ENCODE data around the gene TDRD3.

DNA sequence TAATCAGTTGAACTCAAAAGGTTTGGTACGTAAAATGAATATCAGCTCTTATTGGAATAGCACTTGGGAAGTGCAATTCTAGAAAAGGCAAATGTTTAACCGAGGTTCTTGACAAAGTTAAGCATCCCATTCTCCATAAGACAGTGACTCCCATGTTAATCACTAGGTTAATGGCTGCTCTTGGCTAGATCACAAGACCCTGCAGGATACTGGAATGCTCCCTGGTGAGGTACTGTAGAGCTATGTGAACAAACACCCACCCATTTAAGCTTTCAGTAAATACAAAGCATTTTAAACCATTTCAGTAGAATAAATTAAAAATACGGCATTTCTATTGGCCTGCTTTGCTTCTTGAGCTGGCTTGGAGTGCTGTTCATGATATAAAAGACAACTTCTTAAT, 56.5 kb downstream of the TDRD3 start:
- TF ChIP-seq CTCF (IDR thresholded peaks at IDR 0.05) (no peak), POLR2A (IDR thresholded peaks at IDR 0.05) (no peak), EP300 (IDR thresholded peaks at IDR 0.05) (no peak), POLR2AphosphoS5 (IDR thresholded peaks at IDR 0.05) (no peak)
